Natural killer cell (primary cell): Measurements from ENCODE around the gene DNM2. TPM values are rescaled to one million over a fixed set of nuclear protein-coding genes. Genes with fewer than 3 reads are reported as not detected.

Experiments used
- ATAC-seq, 3 donors: fragments of 150-1000 bp in 2 of 3; fragments of 200-7000 bp in 1 of 3; cut with Tn5 transposase; 1 replicate in 1 of 3; 2 replicates in 2 of 3; pipeline ENCODE4 v1.10.0; 2021; ENCODE audit warnings: mild to moderate bottlenecking in 2 of 3, moderate library complexity in 2 of 3
- DNase-seq, 2 donors: peaks; one replicate each; pipeline versions ENCODE4 v3.0.0 to v3.0.0-alpha.2; 2013 to 2021; ENCODE audit warnings: mixed read lengths in 1 of 2
- H3K27ac ChIP-seq: one replicate; pipeline ENCODE4 v1.5.1; 2013; ENCODE audit warnings: mild to moderate bottlenecking, low read length
- H3K27me3 ChIP-seq: one replicate; pipeline ENCODE4 v1.6.1; 2013; ENCODE audit warnings: low read length; ENCODE audit not compliant: control insufficient read depth, insufficient read depth
- H3K36me3 ChIP-seq: one replicate; pipeline ENCODE4 v1.6.1; 2013; ENCODE audit warnings: low read length; ENCODE audit not compliant: control insufficient read depth, insufficient read depth
- H3K4me1 ChIP-seq: one replicate; pipeline ENCODE4 v1.6.1; 2013; ENCODE audit warnings: low read length; ENCODE audit not compliant: control insufficient read depth, insufficient read depth
- H3K4me3 ChIP-seq: one replicate; pipeline ENCODE4 v1.5.1; 2013; ENCODE audit warnings: low read length
- H3K9me3 ChIP-seq: one replicate; pipeline ENCODE4 v1.6.1; 2013; ENCODE audit warnings: low read length; ENCODE audit not compliant: control insufficient read depth, insufficient read depth
- H3K27ac Mint-ChIP-seq, 2 donors: one replicate each; pipeline ENCODE4 v1.8.0; 2022; ENCODE audit warnings: mild to moderate bottlenecking in 2 of 2, mixed read lengths in 2 of 2, moderate library complexity in 1 of 2
- H3K27me3 Mint-ChIP-seq, 2 donors: one replicate each; pipeline ENCODE4 v1.8.0; 2022; ENCODE audit warnings: low read depth in 2 of 2, mixed read lengths in 2 of 2
- H3K36me3 Mint-ChIP-seq: one replicate; pipeline ENCODE4 v1.8.0; 2022; ENCODE audit warnings: mixed read lengths
- H3K4me1 Mint-ChIP-seq, 2 donors: one replicate each; pipeline ENCODE4 v1.8.0; 2022; ENCODE audit warnings: mixed read lengths in 2 of 2
- H3K4me3 Mint-ChIP-seq: one replicate; pipeline ENCODE4 v1.8.0; 2022; ENCODE audit warnings: mild to moderate bottlenecking, moderate library complexity, mixed read lengths
- H3K9me3 Mint-ChIP-seq, 2 donors: one replicate each; pipeline ENCODE4 v1.8.0; 2022; ENCODE audit warnings: mixed read lengths in 2 of 2
- WGBS: methylation state at CpG from one replicate; pipeline ENCODE4 v1.1.7; 2013; ENCODE audit warnings: missing lambda C conversion rate; ENCODE audit not compliant: insufficient coverage; 5-methylcytosine and 5-hydroxymethylcytosine counted together
- intact Hi-C: fragments of 100-400 bp; cut with micrococcal nuclease; formaldehyde crosslinking; loops from one replicate; pipeline ENCODE4 v1.14.2; 2022
- total RNA-seq, 4 donors: library from RNA; stranded (reverse); fragments of 120-200 nt in 1 of 4; gene quantifications; one replicate each; pipeline versions ENCODE4 v1.2.3 to v1.2.4, GENCODE V29; 2013 to 2022
- TF ChIP-seq, protein P1 (sequence below): fragments of 200-600 bp; IDR thresholded peaks from one replicate; pipeline ENCODE4 v1.8.0; 2022; ENCODE audit warnings: antibody characterized with exemption

The DNM2 gene
- total RNA-seq, 3 donors from 2014 or later (not counting 1 experiment from before 2014, with no cell fraction given), result 419 to 491 (median 428) TPM

DNA sequence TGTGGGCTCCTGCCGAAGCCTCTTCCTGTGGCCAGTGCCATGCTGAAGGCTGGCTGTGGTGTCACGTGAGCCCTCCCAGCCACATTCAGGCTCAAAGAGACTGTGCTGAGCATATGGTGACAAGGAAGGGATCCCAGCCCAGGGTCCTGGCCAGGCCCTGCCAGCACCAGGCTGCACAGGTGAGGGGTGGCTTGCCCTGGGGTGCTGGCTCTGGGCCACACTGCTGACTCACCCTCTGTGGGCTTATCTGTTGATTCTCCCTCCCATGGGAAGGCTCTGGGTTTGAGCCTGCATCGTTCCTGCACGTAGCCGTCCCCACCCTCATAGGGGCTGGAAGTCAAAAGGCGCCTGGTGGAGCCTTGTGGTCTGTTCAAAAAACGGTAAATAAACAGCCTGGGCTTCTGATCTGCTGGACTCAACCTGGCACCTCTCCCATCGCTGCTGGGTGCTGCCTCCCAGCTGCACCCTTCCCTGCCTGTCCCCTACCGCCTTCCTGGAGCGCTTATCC lies 31.1 kb downstream of the DNM2 start:
- H3K4me3 Mint-ChIP-seq, result peak overlapping the region; percentile 68
- WGBS, result 47% methylated on average over 10 of the region's 10 CpGs
- H3K4me1 ChIP-seq, result peaks cover 75% of the 10 kb centered on the region

DNA sequence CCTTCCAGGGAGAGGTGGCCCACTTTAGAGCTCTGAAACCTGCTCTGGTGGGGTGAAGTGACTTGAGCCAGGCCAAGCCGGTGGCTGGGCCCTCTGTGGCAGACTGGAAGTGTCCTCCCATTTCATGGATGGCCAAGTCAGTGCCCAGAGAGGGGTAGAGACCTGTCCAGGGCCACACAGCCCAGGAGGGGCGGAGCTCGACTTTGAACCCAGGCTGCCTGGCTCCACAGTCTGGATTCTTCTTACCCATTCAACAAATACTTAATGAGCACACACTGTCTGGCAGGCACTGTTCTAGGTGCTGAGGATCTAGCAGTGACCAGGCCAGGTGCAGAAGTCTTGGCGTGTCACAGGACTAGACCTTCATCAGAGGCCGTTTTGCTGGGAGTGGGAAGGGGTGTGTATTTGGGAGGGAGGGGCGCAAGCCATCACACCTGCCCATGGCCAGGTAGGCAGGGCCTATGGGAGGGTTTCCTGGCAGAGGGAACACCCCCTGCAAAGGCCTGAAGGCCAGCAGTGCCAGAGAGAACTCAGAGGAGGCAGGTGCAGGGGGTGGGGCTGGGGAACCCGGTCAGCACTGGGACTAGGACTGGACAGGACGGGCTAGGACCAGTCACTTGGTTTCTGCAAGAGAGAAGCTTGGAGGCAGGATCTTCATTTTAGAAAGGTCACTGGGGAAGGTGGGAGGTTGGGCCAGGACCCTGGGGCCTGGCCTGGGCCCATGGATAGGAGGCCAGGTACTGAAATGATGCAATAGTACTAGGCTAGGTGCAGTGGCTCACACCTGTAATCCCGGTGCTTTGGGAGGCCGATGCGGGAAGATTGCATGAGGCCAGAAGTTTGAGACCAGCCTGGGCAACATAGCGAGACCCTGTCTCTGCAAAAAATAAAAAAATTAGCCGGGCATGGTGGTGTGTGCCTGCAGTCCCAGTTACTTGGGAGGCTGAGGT lies 31.8 kb downstream of the DNM2 start:
- peaks cover 72% of the 10 kb centered on the region for H3K4me1 ChIP-seq
- ATAC-seq, result no peak
- H3K27ac ChIP-seq, result peak overlapping the region; percentile 31

More for the DNA sequence above, 31.1 kb downstream of the DNM2 start:
- peaks cover 75 to 77% of the 10 kb centered on the region in 2 donors for H3K4me1 Mint-ChIP-seq
- H3K27me3 ChIP-seq, result no peaks in the 10 kb centered on the region
- ATAC-seq, result peak; percentile 18 to 47 (median 43)
- H3K27ac Mint-ChIP-seq, result peak overlapping the region; percentile 79 to 97
- peak overlapping the region; percentile 31 for H3K27ac ChIP-seq
- DNase-seq, result no peak
- no peaks in the 10 kb centered on the region for H3K36me3 Mint-ChIP-seq
- no peaks in the 10 kb centered on the region for H3K9me3 ChIP-seq
- intact Hi-C loops, result no loop called here
- no peaks in the 10 kb centered on the region for H3K9me3 Mint-ChIP-seq
- H3K36me3 ChIP-seq, result no peaks in the 10 kb centered on the region
- no peak overlapping the region for H3K4me3 ChIP-seq
- TF ChIP-seq, protein P1, sequence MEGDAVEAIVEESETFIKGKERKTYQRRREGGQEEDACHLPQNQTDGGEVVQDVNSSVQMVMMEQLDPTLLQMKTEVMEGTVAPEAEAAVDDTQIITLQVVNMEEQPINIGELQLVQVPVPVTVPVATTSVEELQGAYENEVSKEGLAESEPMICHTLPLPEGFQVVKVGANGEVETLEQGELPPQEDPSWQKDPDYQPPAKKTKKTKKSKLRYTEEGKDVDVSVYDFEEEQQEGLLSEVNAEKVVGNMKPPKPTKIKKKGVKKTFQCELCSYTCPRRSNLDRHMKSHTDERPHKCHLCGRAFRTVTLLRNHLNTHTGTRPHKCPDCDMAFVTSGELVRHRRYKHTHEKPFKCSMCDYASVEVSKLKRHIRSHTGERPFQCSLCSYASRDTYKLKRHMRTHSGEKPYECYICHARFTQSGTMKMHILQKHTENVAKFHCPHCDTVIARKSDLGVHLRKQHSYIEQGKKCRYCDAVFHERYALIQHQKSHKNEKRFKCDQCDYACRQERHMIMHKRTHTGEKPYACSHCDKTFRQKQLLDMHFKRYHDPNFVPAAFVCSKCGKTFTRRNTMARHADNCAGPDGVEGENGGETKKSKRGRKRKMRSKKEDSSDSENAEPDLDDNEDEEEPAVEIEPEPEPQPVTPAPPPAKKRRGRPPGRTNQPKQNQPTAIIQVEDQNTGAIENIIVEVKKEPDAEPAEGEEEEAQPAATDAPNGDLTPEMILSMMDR, result no peak
- H3K27me3 Mint-ChIP-seq, result no peaks in the 10 kb centered on the region

DNA sequence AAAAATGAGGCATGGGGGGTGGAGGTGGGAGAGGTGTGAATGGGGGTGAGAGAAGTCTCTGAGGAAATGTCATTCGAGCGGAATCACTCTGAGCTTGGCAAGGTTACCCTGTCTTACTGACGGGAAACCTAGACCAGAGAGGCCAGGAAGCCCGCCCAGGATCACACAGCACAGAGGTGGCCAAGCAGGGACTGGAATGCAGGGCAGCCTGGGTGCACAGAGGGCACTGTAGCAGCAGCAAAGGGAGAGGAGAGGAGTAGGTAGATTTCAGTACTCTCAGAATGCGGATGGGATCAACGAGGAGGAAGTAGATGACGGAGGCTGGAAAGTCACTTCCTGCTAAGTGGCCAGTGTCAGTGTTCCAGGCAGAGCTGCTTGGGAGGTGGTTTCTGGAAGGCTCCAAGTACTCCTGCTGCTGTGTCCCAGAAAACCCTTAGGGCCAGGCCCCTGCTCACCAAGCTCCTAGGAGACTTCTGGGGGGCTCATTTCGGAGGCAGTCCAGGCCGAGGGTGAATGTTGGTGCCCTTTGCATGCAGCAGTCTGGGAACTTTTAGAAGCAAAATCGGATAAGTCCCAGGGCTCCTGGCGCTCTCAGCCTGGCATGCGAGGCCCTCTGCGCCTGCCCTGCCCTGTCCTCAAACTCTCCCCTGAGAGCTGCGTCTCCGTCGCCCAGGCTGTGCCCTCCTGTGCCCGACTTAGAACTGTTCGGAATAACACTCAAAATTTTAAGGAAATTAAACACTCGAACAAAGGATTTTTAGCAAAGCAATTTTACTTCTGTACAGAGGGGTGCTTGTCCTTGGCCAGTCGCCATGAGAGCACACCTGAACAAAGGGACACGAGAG lies 33.5 kb downstream of the DNM2 start:
- no peak for DNase-seq
- Mint-ChIP-seq H3K9me3 (no peaks in the 10 kb centered on the region), H3K4me1 (peaks cover 77 to 85% of the 10 kb centered on the region in 2 donors), H3K27ac (peak overlapping the region; percentile 94 to 97), H3K4me3 (peak overlapping the region; percentile 13), H3K27me3 (no peaks in the 10 kb centered on the region), H3K36me3 (no peaks in the 10 kb centered on the region)
- Histone ChIP-seq H3K27ac (no peak overlapping the region), H3K27me3 (no peaks in the 10 kb centered on the region), H3K4me3 (no peak overlapping the region), H3K4me1 (peaks cover 84% of the 10 kb centered on the region), H3K36me3 (no peaks in the 10 kb centered on the region), H3K9me3 (no peaks in the 10 kb centered on the region)
- WGBS, result 80% methylated on average over 21 of the region's 21 CpGs
- intact Hi-C loops, result no loop called here
- peak in 1 of 3 donors; percentile 9 for ATAC-seq
- TF ChIP-seq, protein P1, result no peak

More for the DNA sequence above, 31.8 kb downstream of the DNM2 start:
- TF ChIP-seq, protein P1, result no peak
- H3K27me3 Mint-ChIP-seq, result no peaks in the 10 kb centered on the region
- Histone ChIP-seq H3K27me3 (no peaks in the 10 kb centered on the region), H3K36me3 (no peaks in the 10 kb centered on the region), H3K4me3 (no peak overlapping the region), H3K9me3 (no peaks in the 10 kb centered on the region)
- 94% methylated on average over 13 of the region's 13 CpGs for WGBS
- peaks cover 77 to 82% of the 10 kb centered on the region in 2 donors for H3K4me1 Mint-ChIP-seq
- H3K27ac Mint-ChIP-seq, result peak overlapping the region; percentile 94 to 97
- no peak for DNase-seq
- H3K36me3 Mint-ChIP-seq, result no peaks in the 10 kb centered on the region
- no peak overlapping the region for H3K4me3 Mint-ChIP-seq
- H3K9me3 Mint-ChIP-seq, result no peaks in the 10 kb centered on the region
- intact Hi-C loops, result no loop called here
